B cell (primary cell): ENCODE results near the gene PEBP1.

Experiments used
- EZH2 ChIP-seq: IDR thresholded peaks from 2 replicates; pipeline ENCODE4 v1.6.1; 2012; ENCODE audit warnings: borderline replicate concordance, low read depth, mild to moderate bottlenecking, moderate library complexity, low read length; ENCODE audit not compliant: insufficient read depth, poor library complexity, severe bottlenecking
- TF ChIP-seq, protein P1 (sequence below): fragments of 200-600 bp; IDR thresholded peaks from one replicate; pipeline ENCODE4 v1.8.0; 2022; ENCODE audit warnings: antibody characterized with exemption, mild to moderate bottlenecking

DNA sequence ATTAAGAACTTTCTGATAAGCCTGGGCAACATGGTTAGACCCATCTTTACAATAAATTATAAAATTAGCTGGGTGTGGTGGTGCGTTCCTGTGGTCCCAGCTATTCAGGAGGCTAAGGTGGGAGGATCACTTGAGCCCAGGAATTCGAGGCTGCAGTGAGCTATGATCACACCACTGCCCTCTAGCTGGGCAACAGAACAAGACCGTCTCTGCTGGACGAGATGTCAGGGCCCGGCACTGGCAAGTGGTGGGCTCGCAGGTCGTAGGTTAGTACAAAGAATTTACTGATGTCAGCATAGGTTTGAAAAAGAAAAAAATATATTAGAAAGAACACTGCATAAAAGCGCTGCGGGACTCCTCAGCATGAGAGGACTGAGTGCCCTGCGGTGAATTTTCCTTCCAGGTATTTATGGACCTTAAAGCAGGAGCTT, 16.5 kb upstream of the PEBP1 start:
- TF ChIP-seq, protein P1, sequence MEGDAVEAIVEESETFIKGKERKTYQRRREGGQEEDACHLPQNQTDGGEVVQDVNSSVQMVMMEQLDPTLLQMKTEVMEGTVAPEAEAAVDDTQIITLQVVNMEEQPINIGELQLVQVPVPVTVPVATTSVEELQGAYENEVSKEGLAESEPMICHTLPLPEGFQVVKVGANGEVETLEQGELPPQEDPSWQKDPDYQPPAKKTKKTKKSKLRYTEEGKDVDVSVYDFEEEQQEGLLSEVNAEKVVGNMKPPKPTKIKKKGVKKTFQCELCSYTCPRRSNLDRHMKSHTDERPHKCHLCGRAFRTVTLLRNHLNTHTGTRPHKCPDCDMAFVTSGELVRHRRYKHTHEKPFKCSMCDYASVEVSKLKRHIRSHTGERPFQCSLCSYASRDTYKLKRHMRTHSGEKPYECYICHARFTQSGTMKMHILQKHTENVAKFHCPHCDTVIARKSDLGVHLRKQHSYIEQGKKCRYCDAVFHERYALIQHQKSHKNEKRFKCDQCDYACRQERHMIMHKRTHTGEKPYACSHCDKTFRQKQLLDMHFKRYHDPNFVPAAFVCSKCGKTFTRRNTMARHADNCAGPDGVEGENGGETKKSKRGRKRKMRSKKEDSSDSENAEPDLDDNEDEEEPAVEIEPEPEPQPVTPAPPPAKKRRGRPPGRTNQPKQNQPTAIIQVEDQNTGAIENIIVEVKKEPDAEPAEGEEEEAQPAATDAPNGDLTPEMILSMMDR: no peak
- no peak for TF ChIP-seq EZH2
